Measurements from ENCODE around the gene MNAT1.
"Not testable (repeated sequence)": the region's sequence is repeated elsewhere in the genome, so short reads cannot be mapped to it uniquely, and the experiment has no call there.

- TF ChIP-seq POLR2A (IDR thresholded peaks at IDR 0.05; ENCODE audit: low read length); GATA1 (IDR thresholded peaks at IDR 0.05; ENCODE audit: low read depth, low read length): not testable (repeated sequence)
Observed at GRCh38 chr14:60890636-60891035, 156.1 kb downstream of the MNAT1 start.
